Thyroid gland (tissue), 4 donors: ENCODE data around the gene CCDC107.

ENCODE experiments used
- CTCF ChIP-seq, 6 experiments: fragments of 200-600 bp in 3 of 6; fragments of 450-650 bp in 3 of 6; sonication (generic) in 3 of 6; IDR thresholded peaks; one replicate each; pipeline ENCODE4 v1.5.1; 2016 to 2019; ENCODE audit warnings: antibody characterized with exemption in 6 of 6, mild to moderate bottlenecking in 2 of 6, inconsistent platforms in 1 of 6, moderate library complexity in 1 of 6
- POLR2A ChIP-seq, 2 donors: fragments of 450-650 bp; IDR thresholded peaks; one replicate each; pipeline ENCODE4 v1.6.1; 2017; ENCODE audit warnings: antibody characterized with exemption in 2 of 2, mild to moderate bottlenecking in 2 of 2, moderate library complexity in 1 of 2

GRCh38 chr9:35639631-35640030 lies 18.5 kb upstream of the CCDC107 start:
- no peak for TF ChIP-seq CTCF (IDR thresholded peaks at IDR 0.05)
- TF ChIP-seq POLR2A (IDR thresholded peaks at IDR 0.05), result no peak
